ENCODE data around the gene FGF6.
"Not testable (repeated sequence)": the region's sequence is repeated elsewhere in the genome, so short reads cannot be mapped to it uniquely, and the experiment has no call there.

Gene FGF6

GRCh38 chr12:4417455-4417854 is 28.2 kb downstream of the FGF6 start:
- DNase-seq, result no peak

- DNase-seq, result no peak
Measured at GRCh38 chr12:4416276-4416675, 29.3 kb downstream of the FGF6 start.

- no peak for DNase-seq
Measured at GRCh38 chr12:4412465-4412864, 33.1 kb downstream of the FGF6 start.

GRCh38 chr12:4412056-4412455 is 33.6 kb downstream of the FGF6 start:
- DNase-seq, result no peak

- no peak for DNase-seq
Measured at GRCh38 chr12:4407136-4407535, 38.5 kb downstream of the FGF6 start.

GRCh38 chr12:4404877-4405637 is 40.6 kb downstream of the FGF6 start:
- not testable (repeated sequence) for DNase-seq

GRCh38 chr12:4402996-4403395 is 42.6 kb downstream of the FGF6 start:
- no peak for DNase-seq

GRCh38 chr12:4401117-4401516 is 44.5 kb downstream of the FGF6 start:
- no peak for DNase-seq

- no peak for DNase-seq
Measured at GRCh38 chr12:4395818-4396217, 49.8 kb downstream of the FGF6 start.

- no peak for DNase-seq
Measured at GRCh38 chr12:4393211-4393610, 52.4 kb downstream of the FGF6 start.

- DNase-seq, result no peak
Measured at GRCh38 chr12:4392223-4392742, 53.3 kb downstream of the FGF6 start.

GRCh38 chr12:4388662-4389061 is 57.0 kb downstream of the FGF6 start:
- DNase-seq, result no peak

GRCh38 chr12:4388032-4388431 is 57.6 kb downstream of the FGF6 start:
- no peak for DNase-seq

GRCh38 chr12:4387607-4388006 is 58.0 kb downstream of the FGF6 start:
- DNase-seq, result no peak

- DNase-seq, result no peak
Measured at GRCh38 chr12:4386801-4387200, 58.8 kb downstream of the FGF6 start.
